Uterus (tissue), 2 donors: ENCODE data around the gene FBXO31.

Experiments
- CTCF ChIP-seq, 4 experiments: fragments of 200-600 bp in 2 of 4; fragments of 450-650 bp in 2 of 4; sonication (generic) in 2 of 4; IDR thresholded peaks; one replicate each; pipeline ENCODE4 v1.5.1; 2016 to 2019; ENCODE audit warnings: antibody characterized with exemption in 4 of 4, mild to moderate bottlenecking in 2 of 4, moderate library complexity in 1 of 4
- POLR2A ChIP-seq, 2 donors: fragments of 450-650 bp; IDR thresholded peaks; one replicate each; pipeline ENCODE4 v1.6.1; 2016; ENCODE audit warnings: antibody characterized with exemption in 2 of 2, mild to moderate bottlenecking in 1 of 2, moderate library complexity in 1 of 2

DNA sequence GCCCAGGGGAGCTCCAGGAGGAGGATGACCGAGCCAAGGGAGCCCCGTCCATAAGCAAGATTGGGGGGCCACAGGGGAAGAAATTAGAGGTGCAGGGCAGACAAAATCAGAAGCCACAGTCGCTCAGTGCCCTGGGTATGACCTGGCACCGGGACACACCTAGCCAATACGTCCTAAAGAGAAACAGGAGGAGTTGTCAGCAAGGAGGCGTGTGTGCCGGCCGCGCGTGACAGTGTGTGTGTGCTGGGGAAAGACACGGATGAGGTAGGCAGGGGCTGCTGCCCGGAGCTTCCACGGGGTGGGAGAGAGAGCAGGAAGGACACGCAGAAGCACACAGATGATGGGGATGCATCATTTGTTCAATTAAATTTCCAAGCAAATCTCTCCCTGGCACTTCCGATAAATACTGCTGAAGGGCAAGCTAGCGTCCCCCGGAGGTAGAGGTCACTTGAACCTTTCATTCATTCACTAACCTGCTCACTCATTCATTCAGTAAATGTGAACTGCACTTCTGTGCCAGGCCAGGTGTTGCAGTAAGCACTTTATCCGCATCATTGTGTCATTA lies 104.4 kb downstream of the FBXO31 start:
- TF ChIP-seq CTCF (IDR thresholded peaks at IDR 0.05), result no peak
- no peak for TF ChIP-seq POLR2A (IDR thresholded peaks at IDR 0.05)
